GM12891 (cell line): Measurements from ENCODE around the gene RAG1.

Experiments
- DNase-seq: peaks from one replicate; pipeline ENCODE4 v3.0.0; 2011; ENCODE audit warnings: low spot score; ENCODE audit not compliant: insufficient read length
- FAIRE-seq: peaks from 2 replicates; lab custom pipeline; 2011; peaks lifted over from hg19 to GRCh38; lab: Jason Lieb, UNC
- PAX5 ChIP-seq: IDR thresholded peaks from 2 replicates; pipeline ENCODE4 v1.6.1; 2011; ENCODE audit warnings: low read length, moderate library complexity, mild to moderate bottlenecking; ENCODE audit not compliant: insufficient read depth, severe bottlenecking
- POLR2A ChIP-seq: IDR thresholded peaks from 2 replicates; pipeline ENCODE4 v1.6.1; 2011; ENCODE audit warnings: low read depth, low read length, control low read depth
- POLR2AphosphoS5 ChIP-seq: IDR thresholded peaks from 2 replicates; pipeline ENCODE4 v1.6.1; 2011; ENCODE audit warnings: low read depth, low read length, control low read depth
- POU2F2 ChIP-seq: IDR thresholded peaks from 2 replicates; pipeline ENCODE4 v1.6.1; 2011; ENCODE audit warnings: low read depth, mild to moderate bottlenecking, control low read depth, low read length, moderate library complexity
- SPI1 ChIP-seq: IDR thresholded peaks from 2 replicates; pipeline ENCODE4 v1.6.1; 2011; ENCODE audit warnings: low read depth, low read length, control low read depth
- TAF1 ChIP-seq: IDR thresholded peaks from 2 replicates; pipeline ENCODE4 v1.6.1; 2011; ENCODE audit warnings: low read depth, low read length, control low read depth

The RAG1 gene

DNA sequence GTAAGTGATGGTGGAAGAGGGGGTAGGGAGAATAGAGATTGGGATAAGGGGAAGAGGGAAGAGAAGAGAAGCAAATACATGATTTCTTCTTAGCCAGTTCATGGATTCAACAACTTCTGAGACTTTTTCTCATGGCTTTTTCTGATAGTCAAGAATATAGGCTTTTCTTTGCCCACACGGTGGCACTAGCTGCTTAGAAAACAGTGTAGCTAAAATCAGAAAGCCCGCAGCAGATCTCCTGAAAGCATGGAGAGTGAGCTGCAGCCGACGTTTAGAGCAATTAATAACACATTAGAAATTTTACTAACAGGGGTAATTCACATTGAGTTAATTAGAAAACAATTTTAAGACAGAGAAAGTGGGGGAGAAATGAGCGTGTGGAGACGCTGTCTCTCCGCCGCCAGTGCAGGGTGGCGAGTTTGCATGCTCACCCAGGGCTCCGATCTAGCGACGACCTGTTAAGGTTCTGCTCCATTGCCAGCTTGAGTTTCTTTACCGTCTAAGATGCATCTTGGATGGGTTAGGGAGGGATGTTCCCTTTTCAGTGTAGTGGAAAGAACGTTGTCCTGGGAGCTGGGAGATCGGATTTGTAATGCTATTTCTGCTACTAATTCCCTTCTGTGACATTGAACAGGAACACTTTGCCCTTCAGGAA lies 3.3 kb upstream of the RAG1 start:
- TF ChIP-seq POLR2AphosphoS5 = no peak
- no peak for TF ChIP-seq TAF1
- no peak for TF ChIP-seq POU2F2
- no peak for TF ChIP-seq POLR2A
- TF ChIP-seq SPI1 = no peak
- no peak for TF ChIP-seq PAX5
- DNase-seq = peak; percentile 9
- FAIRE-seq = peak; percentile 67

DNA sequence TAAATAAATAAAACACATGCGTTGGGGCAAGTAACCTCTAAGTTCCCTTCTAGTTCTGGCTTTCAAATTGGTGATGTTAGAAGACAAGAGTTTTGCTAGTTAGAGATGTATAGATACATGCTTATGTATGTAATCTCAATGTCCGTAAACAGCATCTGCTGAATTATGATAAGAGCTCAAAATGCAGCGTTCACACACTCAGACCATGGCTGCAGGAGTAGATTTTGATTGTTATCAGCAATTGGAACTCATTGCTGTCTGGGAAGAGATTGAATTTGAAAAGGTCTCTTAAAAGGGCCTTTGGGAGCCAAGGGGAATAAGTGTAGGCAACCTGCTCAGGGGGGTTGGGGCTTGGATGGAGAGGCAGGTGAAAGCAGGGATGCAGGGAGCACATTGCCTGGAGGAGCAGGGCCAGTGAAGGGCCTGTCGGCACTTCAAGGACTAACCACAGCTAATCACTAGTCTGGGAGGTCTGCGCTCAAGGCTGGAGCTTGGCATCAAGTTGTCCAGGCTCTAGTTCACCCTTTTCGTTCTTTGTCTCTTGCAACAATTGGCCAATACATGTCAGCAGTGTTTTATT lies 2.7 kb upstream of the RAG1 start:
- no peak for DNase-seq
- TF ChIP-seq SPI1 = no peak
- no peak for TF ChIP-seq POLR2A
- TF ChIP-seq PAX5 = no peak
- FAIRE-seq = no peak

DNA sequence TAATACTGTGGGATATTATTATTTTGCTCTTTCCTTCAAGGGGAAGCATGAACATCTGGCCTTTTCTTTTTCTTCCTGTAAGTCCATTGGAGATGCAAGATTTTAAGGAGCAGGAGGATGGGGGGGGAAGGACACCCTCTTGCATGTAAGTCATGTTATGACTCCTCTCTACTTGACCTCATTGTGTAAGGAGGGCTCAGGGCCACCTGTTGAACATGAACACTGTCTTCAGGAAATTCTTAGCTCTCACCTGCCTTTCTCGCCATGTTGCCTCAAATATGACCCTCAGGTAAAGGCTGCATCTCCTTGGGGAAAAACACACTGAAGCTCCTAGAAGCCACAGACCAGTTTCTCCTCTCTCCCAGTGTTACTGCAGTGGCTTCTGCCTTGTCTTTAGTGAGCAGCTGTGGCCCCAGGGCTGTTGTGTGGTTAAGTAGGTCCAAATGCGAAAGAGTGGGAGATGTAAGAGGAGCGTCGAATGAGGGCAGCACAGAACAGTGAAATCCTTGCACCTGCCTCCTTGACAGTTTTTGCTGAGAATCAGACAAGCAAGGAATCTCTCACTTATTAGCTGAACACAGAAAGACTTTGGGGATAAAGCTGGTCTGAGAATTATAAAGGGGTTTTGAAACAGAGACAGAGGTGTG lies 1.3 kb upstream of the RAG1 start:
- TF ChIP-seq POLR2AphosphoS5 (no peak), TAF1 (no peak)
- DNase-seq (no peak), FAIRE-seq (no peak)

DNA sequence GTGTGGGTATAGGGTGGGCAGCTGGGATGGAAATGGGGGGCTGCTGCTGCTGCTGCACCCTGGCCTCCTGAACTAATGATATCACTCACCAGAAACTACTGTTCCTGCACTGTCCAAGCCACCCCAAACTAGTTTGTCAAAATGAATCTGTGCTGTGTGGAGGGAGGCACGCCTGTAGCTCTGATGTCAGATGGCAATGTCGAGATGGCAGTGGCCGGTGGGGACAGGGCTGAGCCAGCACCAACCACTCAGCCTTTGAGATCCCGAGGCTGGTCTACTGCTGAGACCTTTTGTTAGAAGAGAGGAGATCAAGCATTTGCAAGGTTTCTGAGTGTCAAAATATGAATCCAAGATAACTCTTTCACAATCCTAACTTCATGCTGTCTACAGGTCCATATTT lies 1.3 kb downstream of the RAG1 start:
- FAIRE-seq (no peak), DNase-seq (no peak)
- no peak for TF ChIP-seq POLR2A
- no peak for TF ChIP-seq POLR2AphosphoS5
- no peak for TF ChIP-seq POU2F2
- TF ChIP-seq TAF1 = no peak
- TF ChIP-seq PAX5 = no peak
- TF ChIP-seq SPI1 = no peak

DNA sequence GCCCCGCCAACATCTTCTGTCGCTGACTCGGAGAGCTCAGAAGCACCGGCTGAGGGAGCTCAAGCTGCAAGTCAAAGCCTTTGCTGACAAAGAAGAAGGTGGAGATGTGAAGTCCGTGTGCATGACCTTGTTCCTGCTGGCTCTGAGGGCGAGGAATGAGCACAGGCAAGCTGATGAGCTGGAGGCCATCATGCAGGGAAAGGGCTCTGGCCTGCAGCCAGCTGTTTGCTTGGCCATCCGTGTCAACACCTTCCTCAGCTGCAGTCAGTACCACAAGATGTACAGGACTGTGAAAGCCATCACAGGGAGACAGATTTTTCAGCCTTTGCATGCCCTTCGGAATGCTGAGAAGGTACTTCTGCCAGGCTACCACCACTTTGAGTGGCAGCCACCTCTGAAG lies 6.7 kb downstream of the RAG1 start:
- TF ChIP-seq POLR2A = no peak
- TF ChIP-seq PAX5 = no peak
- no peak for TF ChIP-seq SPI1
- TF ChIP-seq TAF1 = no peak
- DNase-seq = no peak
- no peak for FAIRE-seq

DNA sequence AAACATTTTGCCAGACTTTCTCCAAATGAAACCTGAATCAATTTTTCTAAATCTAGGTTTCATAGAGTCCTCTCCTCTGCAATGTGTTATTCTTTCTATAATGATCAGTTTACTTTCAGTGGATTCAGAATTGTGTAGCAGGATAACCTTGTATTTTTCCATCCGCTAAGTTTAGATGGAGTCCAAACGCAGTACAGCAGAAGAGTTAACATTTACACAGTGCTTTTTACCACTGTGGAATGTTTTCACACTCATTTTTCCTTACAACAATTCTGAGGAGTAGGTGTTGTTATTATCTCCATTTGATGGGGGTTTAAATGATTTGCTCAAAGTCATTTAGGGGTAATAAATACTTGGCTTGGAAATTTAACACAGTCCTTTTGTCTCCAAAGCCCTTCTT lies 9.6 kb downstream of the RAG1 start:
- FAIRE-seq = no peak
- no peak for DNase-seq
- TF ChIP-seq TAF1 = no peak
- TF ChIP-seq POLR2AphosphoS5 = no peak
- TF ChIP-seq POLR2A = no peak
- no peak for TF ChIP-seq SPI1
- no peak for TF ChIP-seq POU2F2
- no peak for TF ChIP-seq PAX5

DNA sequence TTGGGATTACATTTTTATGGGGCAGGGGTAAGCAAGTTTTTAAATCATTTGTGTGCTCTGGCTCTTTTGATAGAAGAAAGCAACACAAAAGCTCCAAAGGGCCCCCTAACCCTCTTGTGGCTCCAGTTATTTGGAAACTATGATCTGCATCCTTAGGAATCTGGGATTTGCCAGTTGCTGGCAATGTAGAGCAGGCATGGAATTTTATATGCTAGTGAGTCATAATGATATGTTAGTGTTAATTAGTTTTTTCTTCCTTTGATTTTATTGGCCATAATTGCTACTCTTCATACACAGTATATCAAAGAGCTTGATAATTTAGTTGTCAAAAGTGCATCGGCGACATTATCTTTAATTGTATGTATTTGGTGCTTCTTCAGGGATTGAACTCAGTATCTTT lies 10.1 kb downstream of the RAG1 start:
- TF ChIP-seq POLR2A (no peak), SPI1 (no peak), PAX5 (no peak), TAF1 (no peak), POU2F2 (no peak), POLR2AphosphoS5 (no peak)
- FAIRE-seq (no peak), DNase-seq (no peak)

DNA sequence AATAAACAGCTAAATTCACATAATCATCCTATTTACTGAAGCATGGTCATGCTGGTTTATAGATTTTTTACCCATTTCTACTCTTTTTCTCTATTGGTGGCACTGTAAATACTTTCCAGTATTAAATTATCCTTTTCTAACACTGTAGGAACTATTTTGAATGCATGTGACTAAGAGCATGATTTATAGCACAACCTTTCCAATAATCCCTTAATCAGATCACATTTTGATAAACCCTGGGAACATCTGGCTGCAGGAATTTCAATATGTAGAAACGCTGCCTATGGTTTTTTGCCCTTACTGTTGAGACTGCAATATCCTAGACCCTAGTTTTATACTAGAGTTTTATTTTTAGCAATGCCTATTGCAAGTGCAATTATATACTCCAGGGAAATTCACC lies 10.7 kb downstream of the RAG1 start:
- FAIRE-seq = no peak
- no peak for DNase-seq
- TF ChIP-seq SPI1 (no peak), PAX5 (no peak), POLR2A (no peak), TAF1 (no peak)

DNA sequence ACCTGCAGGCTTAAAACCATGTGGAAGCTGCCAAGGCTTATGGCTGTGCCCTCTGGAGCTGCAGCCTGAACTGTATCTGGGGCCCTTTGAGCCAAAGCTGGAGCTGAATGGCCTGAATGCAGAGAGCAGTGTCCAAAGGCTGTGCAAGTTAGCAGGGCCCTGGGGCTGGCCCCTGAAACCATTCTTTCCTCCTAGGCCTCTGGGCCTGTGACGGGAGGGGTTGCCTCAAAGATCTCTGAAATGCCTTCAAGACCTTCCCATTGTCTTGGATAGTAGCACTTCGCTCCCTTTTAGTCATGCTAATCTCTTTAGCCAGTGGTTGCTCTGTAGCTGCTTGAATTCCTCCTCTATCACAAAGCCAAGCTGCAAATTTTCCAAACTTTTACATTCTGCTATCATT lies 13.7 kb downstream of the RAG1 start:
- FAIRE-seq = no peak
- DNase-seq = no peak
- no peak for TF ChIP-seq POLR2A
- no peak for TF ChIP-seq POU2F2
- no peak for TF ChIP-seq SPI1
- no peak for TF ChIP-seq TAF1
- no peak for TF ChIP-seq PAX5
- no peak for TF ChIP-seq POLR2AphosphoS5

DNA sequence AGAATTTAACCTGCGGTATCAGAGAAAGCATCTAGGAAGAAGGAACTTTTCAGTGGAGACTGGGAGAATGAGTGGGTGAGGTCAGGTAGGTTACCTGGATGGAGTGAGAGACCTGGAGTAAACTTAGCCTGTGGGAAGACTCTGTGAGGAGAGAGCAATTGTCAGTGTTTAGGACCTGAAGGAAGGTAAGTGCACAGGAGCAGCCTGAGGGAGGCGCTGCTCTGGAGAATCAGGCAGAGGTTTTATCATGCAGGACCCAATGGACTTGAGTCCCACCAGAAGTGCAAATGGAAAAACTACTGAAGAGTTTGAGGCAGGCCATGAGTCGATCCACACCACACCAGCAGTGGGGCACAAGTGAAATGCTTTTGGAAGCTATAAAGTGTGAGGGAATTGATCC lies 15.9 kb downstream of the RAG1 start:
- no peak for FAIRE-seq
- TF ChIP-seq SPI1 = no peak
- TF ChIP-seq TAF1 = no peak
- no peak for TF ChIP-seq POU2F2
- no peak for TF ChIP-seq POLR2AphosphoS5
- TF ChIP-seq POLR2A = no peak
- no peak for TF ChIP-seq PAX5
- DNase-seq = no peak
